Naive thymus-derived CD4-positive, alpha-beta T cell (primary cell): ENCODE measurements around the gene FSTL5. TPM values are rescaled to one million over a fixed set of nuclear protein-coding genes. Genes with fewer than 3 reads are reported as not detected.

ENCODE experiments used
- ATAC-seq: fragments of 150-1000 bp; cut with Tn5 transposase; 2 replicates; pipeline ENCODE4 v1.10.0; 2021; ENCODE audit warnings: mild to moderate bottlenecking, moderate library complexity
- CTCF ChIA-PET: fragments of 350-600 bp; sonication (Branson Sonifier 250); formaldehyde crosslinking; loops from one replicate; lab custom pipeline; 2021; ENCODE audit warnings: antibody characterized with exemption; lab: Charles Lee
- POLR2A ChIA-PET: fragments of 350-600 bp; sonication (Branson Sonifier 250); formaldehyde crosslinking; loops from one replicate; lab custom pipeline; 2021; ENCODE audit warnings: antibody characterized with exemption, inconsistent platforms; lab: Charles Lee
- DNase-seq, 9 donors: peaks; one replicate each; pipeline versions ENCODE4 v3.0.0 to v3.0.0-alpha.2; 2020 to 2022; ENCODE audit warnings: mixed read lengths in 1 of 9
- H3K27ac ChIP-seq: one replicate; pipeline ENCODE4 v1.7.0; 2013; ENCODE audit warnings: mild to moderate bottlenecking, low read depth, low read length, moderate library complexity
- H3K27me3 ChIP-seq, 2 donors: one replicate each; pipeline ENCODE4 v1.7.0; 2013; ENCODE audit warnings: low read length in 2 of 2, mild to moderate bottlenecking in 2 of 2, moderate library complexity in 2 of 2; ENCODE audit not compliant: control insufficient read depth in 2 of 2, insufficient read depth in 2 of 2
- H3K36me3 ChIP-seq, 3 experiments: 1 replicate in 2 of 3; 2 replicates in 1 of 3; pipeline ENCODE4 v1.7.0; 2013; ENCODE audit warnings: low read length in 3 of 3, mild to moderate bottlenecking in 3 of 3, moderate library complexity in 1 of 3; ENCODE audit not compliant: insufficient read depth in 3 of 3, control insufficient read depth in 2 of 3
- H3K4me1 ChIP-seq, 2 donors: one replicate each; pipeline ENCODE4 v1.7.0; 2013; ENCODE audit warnings: low read length in 2 of 2, mild to moderate bottlenecking in 2 of 2, moderate library complexity in 1 of 2; ENCODE audit not compliant: control insufficient read depth in 2 of 2, insufficient read depth in 2 of 2
- H3K4me3 ChIP-seq: 2 replicates; pipeline ENCODE4 v1.7.0; 2013; ENCODE audit warnings: mild to moderate bottlenecking, low read length
- H3K9me3 ChIP-seq, 3 experiments: 1 replicate in 2 of 3; 2 replicates in 1 of 3; pipeline ENCODE4 v1.7.0; 2013; ENCODE audit warnings: low read length in 3 of 3; ENCODE audit not compliant: control insufficient read depth in 2 of 3
- H3K27ac Mint-ChIP-seq, 9 donors: one replicate each; pipeline ENCODE4 v1.8.0; 2020 to 2022; ENCODE audit warnings: mixed read lengths in 9 of 9, mild to moderate bottlenecking in 8 of 9, moderate library complexity in 5 of 9, inconsistent platforms in 2 of 9
- H3K27me3 Mint-ChIP-seq, 5 donors: one replicate each; pipeline ENCODE4 v1.8.0; 2021 to 2022; ENCODE audit warnings: mixed read lengths in 5 of 5, mild to moderate bottlenecking in 1 of 5
- H3K36me3 Mint-ChIP-seq, 5 donors: one replicate each; pipeline ENCODE4 v1.8.0; 2020 to 2022; ENCODE audit warnings: mixed read lengths in 5 of 5, mild to moderate bottlenecking in 3 of 5, inconsistent platforms in 1 of 5
- H3K4me1 Mint-ChIP-seq, 7 donors: one replicate each; pipeline ENCODE4 v1.8.0; 2020 to 2022; ENCODE audit warnings: mixed read lengths in 7 of 7, mild to moderate bottlenecking in 3 of 7, inconsistent platforms in 1 of 7
- H3K4me3 Mint-ChIP-seq, 10 donors: one replicate each; pipeline ENCODE4 v1.8.0; 2020 to 2022; ENCODE audit warnings: mild to moderate bottlenecking in 10 of 10, mixed read lengths in 10 of 10, moderate library complexity in 6 of 10, inconsistent platforms in 2 of 10
- H3K9me3 Mint-ChIP-seq, 11 donors: one replicate each; pipeline ENCODE4 v1.8.0; 2020 to 2022; ENCODE audit warnings: mixed read lengths in 11 of 11, mild to moderate bottlenecking in 4 of 11, inconsistent platforms in 1 of 11, moderate library complexity in 1 of 11
- intact Hi-C, 2 donors: fragments of 100-400 bp; cut with micrococcal nuclease; formaldehyde crosslinking; loops; one replicate each; pipeline ENCODE4 v1.15.1; 2023
- polyA plus RNA-seq, 2 donors: library from polyadenylated mRNA; unstranded; fragments of 300-500 nt; fragmentation: Illumina TruSeq; gene quantifications; one replicate each; pipeline ENCODE4 v1.2.3, GENCODE V29; 2021
- total RNA-seq, 6 experiments: library from RNA in 5 of 6; stranded (reverse) in 5 of 6; gene quantifications; 1 replicate in 5 of 6; 2 replicates in 1 of 6; pipeline ENCODE4 v1.2.3 and lab custom pipeline; 2021 to 2026

The FSTL5 gene
- total and polyA plus RNA-seq, 7 experiments from 2014 or later = not detected

DNA sequence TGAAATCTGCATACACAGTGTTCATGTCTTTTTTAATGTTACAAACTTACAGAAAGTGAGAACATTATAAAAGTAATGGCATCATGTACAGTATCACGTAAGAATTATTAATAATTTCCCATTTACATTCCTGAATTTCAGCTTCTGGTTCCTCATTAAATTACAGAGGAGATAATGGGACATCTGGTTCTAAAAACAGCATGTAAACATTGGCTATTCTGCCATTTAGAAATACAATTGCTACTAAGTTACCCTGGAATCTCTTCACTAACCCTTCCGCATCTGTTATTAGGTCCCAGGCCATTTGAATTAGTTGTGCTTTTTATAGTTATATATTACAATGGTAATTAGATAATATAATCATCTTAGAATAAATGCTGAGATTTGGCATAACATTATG lies 505.1 kb downstream of the FSTL5 start:
- no peaks in the 10 kb centered on the region for H3K9me3 ChIP-seq
- CTCF ChIA-PET = no interaction called here
- Mint-ChIP-seq H3K27ac (no peak overlapping the region), H3K27me3 (no peaks in the 10 kb centered on the region), H3K9me3 (peaks cover 0 to 18% (median 3%) of the 10 kb centered on the region in 11 donors), H3K4me3 (no peak overlapping the region), H3K4me1 (no peaks in the 10 kb centered on the region), H3K36me3 (no peaks in the 10 kb centered on the region)
- H3K36me3 ChIP-seq = no peaks in the 10 kb centered on the region
- H3K27ac ChIP-seq = no peak overlapping the region
- no peaks in the 10 kb centered on the region for H3K27me3 ChIP-seq
- DNase-seq = no peak
- ATAC-seq = no peak
- intact Hi-C loops = no loop called here
- POLR2A ChIA-PET = no interaction called here
- no peaks in the 10 kb centered on the region for H3K4me1 ChIP-seq
- H3K4me3 ChIP-seq = no peak overlapping the region

DNA sequence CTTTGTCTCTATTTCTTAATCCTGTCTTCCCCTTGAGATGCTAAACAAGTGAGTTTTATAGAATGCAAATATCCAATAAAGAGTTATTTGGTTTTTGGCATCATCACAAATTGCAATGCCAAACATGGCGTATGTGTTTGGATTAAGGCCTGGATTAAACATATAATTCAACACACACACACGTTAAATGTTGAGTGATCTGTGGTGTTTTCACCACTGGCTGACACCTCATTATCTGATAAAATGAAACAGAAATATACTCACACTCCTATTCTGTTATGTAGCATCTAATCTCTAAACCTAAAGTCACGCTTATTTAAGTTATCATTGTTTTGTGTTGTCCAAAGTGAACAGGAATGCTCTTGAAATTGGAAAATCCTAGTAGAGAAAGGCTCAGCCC lies 506.2 kb downstream of the FSTL5 start:
- CTCF ChIA-PET = no interaction called here
- intact Hi-C loops = no loop called here

DNA sequence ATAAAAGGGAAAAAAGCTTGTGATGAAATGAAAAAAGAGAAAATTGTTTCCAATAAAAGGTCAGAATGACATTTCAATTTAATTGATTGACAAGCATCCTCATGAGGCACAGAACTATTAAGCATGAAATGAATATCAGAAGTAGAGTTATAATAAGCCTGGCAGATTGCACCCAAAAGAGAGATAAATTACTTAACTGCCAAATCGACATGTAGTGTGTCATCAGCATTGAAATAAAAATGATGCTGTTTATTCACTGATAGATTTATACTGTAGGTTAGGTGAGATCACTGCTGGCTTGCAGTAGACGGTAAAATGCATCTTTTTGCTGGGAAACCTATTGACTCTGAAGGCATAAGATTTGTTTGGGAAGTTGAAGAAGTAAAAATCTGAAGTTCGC lies 507.2 kb downstream of the FSTL5 start:
- no peak overlapping the region for H3K27ac Mint-ChIP-seq
- Histone ChIP-seq H3K4me3 (no peak overlapping the region), H3K4me1 (no peaks in the 10 kb centered on the region), H3K36me3 (no peaks in the 10 kb centered on the region), H3K27ac (no peak overlapping the region), H3K9me3 (no peaks in the 10 kb centered on the region), H3K27me3 (no peaks in the 10 kb centered on the region)
- no peaks in the 10 kb centered on the region for H3K4me1 Mint-ChIP-seq
- H3K9me3 Mint-ChIP-seq = peaks cover 0 to 14% (median 0%) of the 10 kb centered on the region in 11 donors
- ATAC-seq (no peak), DNase-seq (no peak)
- no peaks in the 10 kb centered on the region for H3K27me3 Mint-ChIP-seq
- H3K36me3 Mint-ChIP-seq = no peaks in the 10 kb centered on the region
- ChIA-PET CTCF (no interaction called here), POLR2A (no interaction called here)
- no peak overlapping the region for H3K4me3 Mint-ChIP-seq
- intact Hi-C loops = no loop called here

More for the DNA sequence above, 506.2 kb downstream of the FSTL5 start:
- no peaks in the 10 kb centered on the region for H3K36me3 Mint-ChIP-seq
- H3K4me3 Mint-ChIP-seq = no peak overlapping the region
- Histone ChIP-seq H3K27me3 (no peaks in the 10 kb centered on the region), H3K27ac (no peak overlapping the region), H3K36me3 (no peaks in the 10 kb centered on the region), H3K4me1 (no peaks in the 10 kb centered on the region), H3K9me3 (no peaks in the 10 kb centered on the region), H3K4me3 (no peak overlapping the region)
- DNase-seq = no peak
- POLR2A ChIA-PET = no interaction called here
- no peaks in the 10 kb centered on the region for H3K27me3 Mint-ChIP-seq
- no peaks in the 10 kb centered on the region for H3K4me1 Mint-ChIP-seq
- no peak for ATAC-seq
- H3K27ac Mint-ChIP-seq = no peak overlapping the region
- peaks cover 0 to 16% (median under 1%) of the 10 kb centered on the region in 11 donors for H3K9me3 Mint-ChIP-seq

DNA sequence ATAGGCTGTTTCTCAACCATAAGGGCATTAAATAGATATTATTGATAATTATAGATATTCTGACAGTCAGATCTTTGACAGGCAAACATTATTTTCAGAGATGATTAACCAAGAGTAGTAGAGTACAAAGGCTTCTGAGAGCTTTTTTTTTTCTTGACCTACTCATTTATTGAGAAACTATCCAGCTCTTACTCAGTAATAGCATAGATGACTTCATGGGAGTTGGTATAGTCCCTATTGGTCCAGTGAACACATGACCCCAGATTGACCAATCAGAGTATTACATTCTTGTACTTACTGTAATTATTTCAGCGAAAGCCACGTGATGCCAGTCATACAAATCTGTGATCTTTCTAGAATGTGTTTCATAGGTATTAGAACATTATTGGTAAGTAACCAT lies 508.7 kb downstream of the FSTL5 start:
- ATAC-seq (no peak), DNase-seq (no peak)
- Histone ChIP-seq H3K27ac (no peak overlapping the region), H3K4me3 (no peak overlapping the region), H3K36me3 (no peaks in the 10 kb centered on the region), H3K27me3 (no peaks in the 10 kb centered on the region), H3K9me3 (no peaks in the 10 kb centered on the region), H3K4me1 (no peaks in the 10 kb centered on the region)
- CTCF ChIA-PET = no interaction called here
- intact Hi-C loops = no loop called here
- H3K4me3 Mint-ChIP-seq = no peak overlapping the region
- no peaks in the 10 kb centered on the region for H3K4me1 Mint-ChIP-seq
- no peaks in the 10 kb centered on the region for H3K36me3 Mint-ChIP-seq
- H3K27ac Mint-ChIP-seq = no peak overlapping the region
- H3K27me3 Mint-ChIP-seq = no peaks in the 10 kb centered on the region
- H3K9me3 Mint-ChIP-seq = peaks cover 0 to 17% (median 0%) of the 10 kb centered on the region in 11 donors
- POLR2A ChIA-PET = no interaction called here

- DNase-seq (no peak), ATAC-seq (no peak)
- intact Hi-C loops = no loop called here
- Mint-ChIP-seq H3K27ac (no peak overlapping the region), H3K4me1 (peaks cover 0 to 2% (median 0%) of the 10 kb centered on the region in 7 donors), H3K9me3 (peaks cover 0 to 23% (median 0%) of the 10 kb centered on the region in 11 donors), H3K4me3 (no peak overlapping the region), H3K27me3 (no peaks in the 10 kb centered on the region), H3K36me3 (no peaks in the 10 kb centered on the region)
- H3K27ac ChIP-seq = no peak overlapping the region
- POLR2A ChIA-PET = no interaction called here
- H3K9me3 ChIP-seq = no peaks in the 10 kb centered on the region
- H3K27me3 ChIP-seq = no peaks in the 10 kb centered on the region
- H3K4me1 ChIP-seq = no peaks in the 10 kb centered on the region
- no peaks in the 10 kb centered on the region for H3K36me3 ChIP-seq
- CTCF ChIA-PET = no interaction called here
- no peak overlapping the region for H3K4me3 ChIP-seq
Observed at GRCh38 chr4:161653697-161654096, 510.1 kb downstream of the FSTL5 start.

GRCh38 chr4:161651586-161651985 lies 512.2 kb downstream of the FSTL5 start:
- Mint-ChIP-seq H3K4me1 (peaks cover 0 to 2% (median 0%) of the 10 kb centered on the region in 7 donors), H3K4me3 (no peak overlapping the region), H3K9me3 (peaks cover 0 to 16% (median 0%) of the 10 kb centered on the region in 11 donors), H3K36me3 (no peaks in the 10 kb centered on the region), H3K27ac (no peak overlapping the region), H3K27me3 (no peaks in the 10 kb centered on the region)
- Histone ChIP-seq H3K36me3 (no peaks in the 10 kb centered on the region), H3K9me3 (no peaks in the 10 kb centered on the region), H3K4me1 (no peaks in the 10 kb centered on the region), H3K27ac (no peak overlapping the region), H3K27me3 (no peaks in the 10 kb centered on the region), H3K4me3 (no peak overlapping the region)
- ChIA-PET POLR2A (no interaction called here), CTCF (no interaction called here)
- no peak for ATAC-seq
- no peak for DNase-seq
- intact Hi-C loops = no loop called here

DNA sequence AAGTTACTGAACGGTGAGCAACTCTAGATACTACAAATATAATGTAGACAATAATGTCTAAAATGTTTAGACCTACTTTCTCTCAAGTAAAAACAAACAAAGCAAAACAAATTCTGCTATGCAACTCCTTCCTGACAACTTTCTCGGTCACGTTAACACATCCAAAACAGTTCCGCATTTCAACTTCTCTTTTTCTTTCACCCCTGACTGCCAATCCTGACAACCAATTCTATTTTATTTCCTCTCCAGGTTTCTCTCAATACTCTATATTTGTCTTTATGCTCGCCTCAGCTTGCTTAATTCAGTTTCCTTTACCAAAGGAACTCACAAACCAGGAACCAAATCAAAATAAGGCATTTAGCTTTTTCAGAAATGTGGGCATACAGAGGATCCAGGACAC lies 513.0 kb downstream of the FSTL5 start:
- Mint-ChIP-seq H3K4me1 (peaks cover 0 to 2% (median 0%) of the 10 kb centered on the region in 7 donors), H3K27ac (no peak overlapping the region), H3K36me3 (no peaks in the 10 kb centered on the region), H3K9me3 (peaks cover 0 to 13% (median 0%) of the 10 kb centered on the region in 11 donors), H3K4me3 (no peak overlapping the region), H3K27me3 (no peaks in the 10 kb centered on the region)
- POLR2A ChIA-PET = no interaction called here
- ATAC-seq = peak; percentile 47
- no peaks in the 10 kb centered on the region for H3K9me3 ChIP-seq
- no peaks in the 10 kb centered on the region for H3K27me3 ChIP-seq
- H3K27ac ChIP-seq = no peak overlapping the region
- H3K36me3 ChIP-seq = no peaks in the 10 kb centered on the region
- intact Hi-C loops = no loop called here
- CTCF ChIA-PET = no interaction called here
- no peaks in the 10 kb centered on the region for H3K4me1 ChIP-seq
- H3K4me3 ChIP-seq = no peak overlapping the region
- no peak for DNase-seq
